22Rv1 (cell line): Measurements from ENCODE around the gene TUBA8.

Experiments used
- ZFX ChIP-seq: fragments of 450-650 bp; IDR thresholded peaks from 2 replicates; pipeline ENCODE4 v1.6.1; 2017; ENCODE audit warnings: antibody characterized with exemption, borderline replicate concordance
- TF ChIP-seq, protein P1 (sequence below): fragments of 450-650 bp; IDR thresholded peaks from 2 replicates; pipeline ENCODE4 v1.5.1; 2017; ENCODE audit warnings: mild to moderate bottlenecking

DNA sequence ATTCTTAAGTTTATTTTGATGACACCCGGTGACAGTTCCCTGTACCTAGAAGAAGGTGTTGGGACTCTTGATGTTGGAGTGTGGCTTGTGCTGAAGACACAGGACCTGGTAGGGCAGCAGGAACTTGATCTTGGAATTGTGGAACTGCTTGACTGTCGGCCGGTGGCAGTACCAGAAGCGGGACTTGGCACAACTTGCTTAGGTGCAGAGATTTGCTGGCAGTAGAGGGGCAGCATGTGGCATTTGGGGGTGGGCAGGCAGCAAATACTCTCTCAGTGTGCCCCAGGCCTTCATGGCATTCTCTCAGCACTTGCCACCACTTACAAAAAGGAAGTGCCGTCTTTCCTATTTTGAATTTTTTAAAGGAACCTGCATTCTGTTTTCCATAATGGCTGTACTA lies 29.2 kb upstream of the TUBA8 start:
- TF ChIP-seq, protein P1, sequence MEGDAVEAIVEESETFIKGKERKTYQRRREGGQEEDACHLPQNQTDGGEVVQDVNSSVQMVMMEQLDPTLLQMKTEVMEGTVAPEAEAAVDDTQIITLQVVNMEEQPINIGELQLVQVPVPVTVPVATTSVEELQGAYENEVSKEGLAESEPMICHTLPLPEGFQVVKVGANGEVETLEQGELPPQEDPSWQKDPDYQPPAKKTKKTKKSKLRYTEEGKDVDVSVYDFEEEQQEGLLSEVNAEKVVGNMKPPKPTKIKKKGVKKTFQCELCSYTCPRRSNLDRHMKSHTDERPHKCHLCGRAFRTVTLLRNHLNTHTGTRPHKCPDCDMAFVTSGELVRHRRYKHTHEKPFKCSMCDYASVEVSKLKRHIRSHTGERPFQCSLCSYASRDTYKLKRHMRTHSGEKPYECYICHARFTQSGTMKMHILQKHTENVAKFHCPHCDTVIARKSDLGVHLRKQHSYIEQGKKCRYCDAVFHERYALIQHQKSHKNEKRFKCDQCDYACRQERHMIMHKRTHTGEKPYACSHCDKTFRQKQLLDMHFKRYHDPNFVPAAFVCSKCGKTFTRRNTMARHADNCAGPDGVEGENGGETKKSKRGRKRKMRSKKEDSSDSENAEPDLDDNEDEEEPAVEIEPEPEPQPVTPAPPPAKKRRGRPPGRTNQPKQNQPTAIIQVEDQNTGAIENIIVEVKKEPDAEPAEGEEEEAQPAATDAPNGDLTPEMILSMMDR = no peak
- no peak for TF ChIP-seq ZFX
